GM19351 (cell line): ENCODE measurements around the gene JMJD6.

Experiments used
- ATAC-seq: cut with Tn5 transposase; IDR thresholded peaks from one replicate; pipeline ENCODE4 v1.9.1; 2021; ENCODE audit warnings: mild to moderate bottlenecking, moderate library complexity; ENCODE audit not compliant: unreplicated experiment

Gene JMJD6

DNA sequence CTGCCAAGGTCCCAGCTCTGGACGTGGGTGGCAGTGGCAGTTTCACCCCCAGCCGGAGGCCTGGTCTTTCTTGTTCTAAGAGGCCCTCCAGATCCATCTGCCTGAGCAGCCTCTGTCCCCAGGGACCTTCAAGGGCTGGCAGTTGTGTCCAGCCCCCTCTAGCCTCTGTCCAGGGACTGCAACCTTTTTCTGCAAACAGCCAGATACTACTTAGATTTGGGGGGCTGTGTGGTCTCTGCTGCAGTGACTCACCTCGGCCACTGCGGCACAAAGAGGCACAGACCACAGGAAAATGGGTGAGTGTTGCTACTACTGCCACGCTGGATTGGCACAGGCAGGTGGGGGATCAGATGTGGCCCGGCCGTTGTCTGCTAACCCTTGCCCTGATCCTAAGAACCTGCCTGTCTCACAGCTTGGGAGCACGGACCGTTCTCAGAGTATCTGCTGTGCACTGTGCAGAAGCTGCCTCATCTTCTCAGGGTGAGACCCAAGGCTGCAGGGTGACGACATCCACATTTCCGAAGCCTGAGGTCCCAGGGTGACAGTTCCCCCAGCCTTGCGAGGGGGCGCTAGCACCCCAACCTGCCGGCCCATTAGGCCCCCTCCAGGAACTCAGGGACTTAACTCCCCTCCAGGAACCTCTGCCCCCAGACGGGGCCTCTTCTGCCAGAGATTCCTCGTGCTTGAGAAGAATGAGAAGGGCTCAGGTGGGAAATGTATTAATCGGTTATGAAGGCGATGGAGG is 43.2 kb downstream of the JMJD6 start:
- no peak for ATAC-seq

GRCh38 chr17:76682296-76682695 is 44.1 kb downstream of the JMJD6 start:
- ATAC-seq: no peak

- ATAC-seq: no peak
These were observed 44.9 kb downstream of the JMJD6 start for GRCh38 chr17:76681222-76682137.

DNA sequence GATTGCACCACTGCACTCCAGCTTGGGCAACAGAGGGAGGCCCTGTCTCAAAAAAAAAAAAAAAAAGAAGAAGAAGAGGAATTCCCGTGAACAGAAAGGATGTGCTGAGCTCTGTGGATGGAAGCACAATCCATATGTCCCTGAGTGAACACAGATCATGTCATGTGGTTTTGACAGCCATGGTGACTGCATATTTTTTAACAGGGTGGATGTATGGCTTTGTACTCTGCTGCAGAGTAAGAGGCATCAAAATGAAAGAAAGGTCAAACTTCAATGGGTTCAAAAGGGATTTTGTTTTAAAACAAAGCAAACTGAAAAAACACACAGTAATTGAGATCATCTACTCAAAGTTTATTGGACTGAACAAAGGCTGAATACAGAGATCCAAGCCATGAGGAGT is 47.2 kb downstream of the JMJD6 start:
- ATAC-seq: no peak

DNA sequence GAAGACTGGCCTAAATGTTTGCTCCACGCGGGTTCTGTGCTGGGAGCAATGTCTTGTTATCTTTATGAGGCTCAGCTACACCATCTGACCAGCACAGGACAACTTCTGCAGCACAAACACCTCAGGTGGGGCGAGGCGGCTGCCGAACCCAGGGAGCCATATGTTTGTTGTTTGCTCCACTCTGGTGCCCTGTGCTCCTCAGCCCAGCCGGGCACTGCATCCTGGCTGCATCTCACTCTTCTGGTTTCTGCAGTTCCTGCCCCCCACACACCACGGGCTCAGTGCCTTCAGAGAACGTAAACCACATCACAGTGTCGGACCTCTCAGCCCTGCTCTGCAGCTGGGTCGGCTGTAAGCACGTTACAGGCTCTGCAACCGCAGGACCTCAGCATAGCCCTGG is 48.1 kb downstream of the JMJD6 start:
- no peak for ATAC-seq

DNA sequence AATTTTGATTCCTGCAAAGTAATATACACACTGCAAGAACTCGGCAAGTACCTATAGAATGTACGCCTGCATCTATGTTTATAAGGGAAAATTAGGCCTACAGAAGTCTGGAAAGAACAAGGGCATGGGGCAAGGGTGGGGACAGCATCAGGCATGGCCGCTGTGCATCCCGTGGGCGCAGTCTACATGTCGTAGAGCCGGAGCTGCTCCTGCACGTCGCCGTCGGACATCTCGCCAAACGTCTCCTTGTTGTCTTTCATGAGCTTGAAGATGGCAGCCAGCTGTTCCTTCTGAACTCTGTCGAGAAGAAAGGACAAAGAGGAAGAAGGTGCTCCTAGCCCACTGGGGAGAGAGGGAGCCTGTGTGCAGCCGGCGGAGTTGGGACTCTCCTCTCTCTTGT is 49.0 kb downstream of the JMJD6 start:
- ATAC-seq: no peak

DNA sequence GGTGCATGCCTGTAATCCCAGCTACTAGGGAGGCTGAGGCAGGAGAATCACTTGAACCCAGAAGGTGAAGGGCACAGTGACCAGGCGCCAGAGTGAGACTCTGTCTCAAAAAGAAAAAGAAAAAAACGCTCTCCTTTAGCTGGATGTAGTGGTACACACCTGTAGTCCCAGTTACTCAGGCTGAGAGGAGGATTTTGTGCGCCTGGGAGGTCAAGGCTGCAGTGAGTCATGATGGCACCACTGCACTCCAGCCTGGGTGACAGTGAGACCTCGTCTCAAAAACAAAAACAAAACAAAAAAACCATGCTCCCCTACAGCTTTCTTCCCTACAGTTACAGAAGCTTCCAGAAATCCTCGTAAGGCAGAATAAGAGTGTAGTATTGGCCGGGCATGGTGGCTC is 49.8 kb downstream of the JMJD6 start:
- ATAC-seq: no peak

DNA sequence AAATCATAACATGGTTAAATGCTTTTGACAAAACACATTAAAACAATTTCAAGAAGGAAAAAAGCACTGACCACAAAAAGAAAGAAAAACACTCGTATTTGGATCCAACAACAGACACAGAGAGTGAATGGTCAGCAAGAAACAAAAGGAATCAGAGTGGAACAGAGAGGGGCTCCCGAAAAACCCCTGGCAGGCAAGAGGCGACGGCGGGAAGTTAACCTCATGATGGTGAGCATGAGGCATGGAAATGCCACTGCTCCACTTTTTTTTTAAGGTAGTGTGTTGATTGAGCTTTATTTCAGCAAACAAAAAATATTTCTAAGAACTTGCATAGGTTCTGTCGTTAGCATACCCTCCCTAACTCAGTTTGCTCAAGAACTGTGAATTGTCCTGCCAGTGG is 50.8 kb downstream of the JMJD6 start:
- no peak for ATAC-seq

- ATAC-seq: no peak
These were observed 51.8 kb downstream of the JMJD6 start for GRCh38 chr17:76674600-76674999.

DNA sequence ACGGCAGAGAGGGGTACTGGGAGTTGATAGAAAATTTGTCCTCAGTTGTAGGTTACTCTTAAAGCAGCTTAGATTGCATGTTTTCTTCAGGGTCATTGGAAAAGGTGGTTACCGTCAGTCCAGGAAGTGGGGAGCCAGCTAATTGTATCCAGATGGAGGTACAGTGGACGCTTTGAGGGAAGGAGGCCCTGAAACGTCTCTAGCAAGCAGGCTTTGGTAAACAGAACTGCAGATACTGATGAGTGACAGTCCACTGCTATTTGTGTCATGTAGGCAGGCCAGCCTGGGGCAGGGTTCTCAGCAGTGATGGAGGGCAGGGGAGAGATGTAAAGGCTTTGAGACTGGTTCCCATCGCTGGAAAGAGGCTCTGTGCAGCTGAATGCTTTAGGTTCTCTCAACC is 52.7 kb downstream of the JMJD6 start:
- no peak for ATAC-seq

GRCh38 chr17:76672892-76673291 is 53.5 kb downstream of the JMJD6 start:
- no peak for ATAC-seq

- no peak for ATAC-seq
These were observed 54.0 kb downstream of the JMJD6 start for GRCh38 chr17:76672270-76672851.

DNA sequence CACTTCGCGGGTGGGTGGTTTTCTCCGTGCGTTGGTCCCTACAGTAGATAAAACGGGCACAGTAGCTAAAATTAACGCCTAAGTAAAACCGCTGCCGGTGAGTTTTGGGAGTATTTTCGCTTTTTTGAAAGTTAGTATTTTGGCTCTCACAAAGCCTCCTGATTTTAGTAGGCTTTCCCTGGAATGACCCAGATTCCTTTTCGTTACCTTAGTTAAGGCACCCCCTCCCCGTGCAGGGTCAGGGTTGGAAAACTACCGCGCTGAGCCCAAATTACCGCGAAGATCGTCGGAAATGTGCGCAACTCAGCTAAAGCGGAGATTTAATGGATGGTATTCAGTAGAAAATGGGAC is 54.5 kb downstream of the JMJD6 start:
- ATAC-seq: peak; percentile 9

GRCh38 chr17:76671123-76671911 is 55.1 kb downstream of the JMJD6 start:
- peak; percentile 99 for ATAC-seq

DNA sequence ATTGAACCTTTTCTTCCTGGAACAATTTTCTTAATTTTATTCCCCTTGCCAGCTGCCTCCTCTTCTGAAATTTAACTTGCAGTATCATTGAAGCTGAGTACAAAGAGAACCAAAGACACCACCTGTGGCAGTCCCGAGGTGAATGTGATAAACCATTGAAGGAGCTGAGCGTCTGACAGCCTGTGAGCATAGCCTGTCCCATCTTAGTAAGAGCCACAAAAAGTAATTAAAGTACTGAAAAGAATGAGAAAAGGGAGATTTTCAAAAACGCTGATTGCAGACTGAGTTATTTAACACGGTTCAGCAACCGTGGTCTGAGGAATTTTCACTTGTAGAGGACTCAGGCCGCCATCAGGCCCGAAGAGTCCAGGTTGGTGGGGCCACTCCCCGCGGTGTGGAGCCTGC is 55.7 kb downstream of the JMJD6 start:
- ATAC-seq: no peak

GRCh38 chr17:76670020-76670717 is 56.2 kb downstream of the JMJD6 start:
- no peak for ATAC-seq
